Lower leg skin (tissue), 3 donors: ENCODE measurements around the gene PXDN.

Experiments
- CTCF ChIP-seq, 3 donors: fragments of 450-650 bp; IDR thresholded peaks; one replicate each; pipeline ENCODE4 v1.5.1; 2016; ENCODE audit warnings: antibody characterized with exemption in 3 of 3, mild to moderate bottlenecking in 3 of 3, moderate library complexity in 2 of 3
- POLR2A ChIP-seq, 2 donors: fragments of 450-650 bp; IDR thresholded peaks; one replicate each; pipeline ENCODE4 v1.6.1; 2016 to 2017; ENCODE audit warnings: antibody characterized with exemption in 2 of 2, mild to moderate bottlenecking in 1 of 2, moderate library complexity in 1 of 2

DNA sequence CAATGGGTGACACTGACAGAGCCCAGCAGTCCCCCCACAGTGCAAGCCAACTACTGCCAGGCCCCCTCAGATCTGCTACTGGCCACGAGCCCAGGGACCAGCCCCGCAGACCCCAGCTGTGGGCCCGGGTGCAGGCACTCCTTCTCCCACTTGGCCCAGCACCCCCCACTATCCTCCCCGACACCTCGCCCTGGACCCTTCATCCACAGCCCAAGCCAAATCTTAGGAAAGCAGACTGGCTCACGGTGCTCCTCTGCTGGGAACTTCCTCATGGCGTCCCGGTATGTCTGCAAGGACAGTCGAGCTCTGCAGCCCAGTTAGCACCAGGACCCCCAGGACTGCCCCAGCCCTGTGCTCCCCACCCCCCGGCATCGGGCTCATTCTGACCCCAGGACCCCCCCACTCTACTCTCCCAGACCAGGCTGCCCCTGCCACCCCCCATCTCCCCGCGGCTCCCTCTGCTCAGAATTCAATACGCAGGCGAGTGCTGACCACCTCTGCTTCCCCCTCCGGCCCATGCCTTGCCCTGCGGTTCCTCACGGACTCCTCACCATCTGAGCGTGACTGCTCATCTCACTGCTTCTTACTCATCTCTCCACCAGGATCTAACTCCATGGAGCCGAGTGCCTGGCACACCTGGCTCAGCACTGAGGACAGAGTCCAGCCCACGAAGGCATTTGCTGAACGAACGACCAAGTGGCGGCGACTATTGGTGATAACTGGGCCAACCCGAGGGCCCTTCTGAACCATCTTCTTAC lies 85.7 kb downstream of the PXDN start:
- TF ChIP-seq CTCF (IDR thresholded peaks at IDR 0.05) (no peak), POLR2A (IDR thresholded peaks at IDR 0.05) (no peak)
